GM23338 (cell line): Measurements from ENCODE around the gene LPP. TPM values are rescaled to one million over a fixed set of nuclear protein-coding genes. Genes with fewer than 3 reads are reported as not detected.

Experiments
- CREB1 ChIP-seq: fragments of 250-450 bp; sonication (Bioruptor Pico); IDR thresholded peaks from 2 replicates; pipeline ENCODE4 v1.5.0; 2020; ENCODE audit warnings: low read depth, mild to moderate bottlenecking, moderate library complexity
- POLR2AphosphoS5 ChIP-seq: IDR thresholded peaks from 2 replicates; pipeline ENCODE4 v1.6.1; 2016; ENCODE audit warnings: antibody characterized with exemption, low read depth
- ZNF331 ChIP-seq: fragments of 250-450 bp; sonication (Bioruptor Pico); IDR thresholded peaks from 2 replicates; pipeline ENCODE4 v1.5.0; 2020; ENCODE audit warnings: low read depth, mild to moderate bottlenecking, moderate library complexity
- polyA plus RNA-seq: library from polyadenylated mRNA; unstranded; fragments of >200 nt; fragmentation: Nextera tagmentation; extraction: Ambion mirVana; gene quantifications from 2 replicates; pipeline ENCODE4 v1.2.1, GENCODE V29; 2016
- total RNA-seq: library from RNA; depleted of rRNA; stranded (reverse); fragments of >200 nt; shearing (Covaris generic); gene quantifications from 2 replicates; pipeline ENCODE4 v1.2.3, GENCODE V29; 2014
- TF ChIP-seq, protein P1 (sequence below): fragments of 250-450 bp; sonication (Bioruptor Pico); IDR thresholded peaks from 2 replicates; pipeline ENCODE4 v1.5.0; 2020; ENCODE audit warnings: mild to moderate bottlenecking, moderate library complexity
- TF ChIP-seq, protein P2 (sequence below): IDR thresholded peaks from 2 replicates; pipeline ENCODE4 v1.6.1; 2016; ENCODE audit warnings: antibody characterized with exemption
- TF ChIP-seq, protein P3 (sequence below), 2 experiments: fragments of 200-600 bp in 1 of 2; sonication (generic) in 1 of 2; conservative IDR thresholded peaks; 2 replicates each; pipeline versions ENCODE4 v1.5.1 to v1.6.1; 2016 to 2017; ENCODE audit warnings: antibody characterized with exemption in 2 of 2, low read depth in 2 of 2, mild to moderate bottlenecking in 2 of 2, moderate library complexity in 1 of 2

Gene LPP
- total and polyA plus RNA-seq, 2 experiments from 2014 or later: 23.0 to 35.2 TPM

DNA sequence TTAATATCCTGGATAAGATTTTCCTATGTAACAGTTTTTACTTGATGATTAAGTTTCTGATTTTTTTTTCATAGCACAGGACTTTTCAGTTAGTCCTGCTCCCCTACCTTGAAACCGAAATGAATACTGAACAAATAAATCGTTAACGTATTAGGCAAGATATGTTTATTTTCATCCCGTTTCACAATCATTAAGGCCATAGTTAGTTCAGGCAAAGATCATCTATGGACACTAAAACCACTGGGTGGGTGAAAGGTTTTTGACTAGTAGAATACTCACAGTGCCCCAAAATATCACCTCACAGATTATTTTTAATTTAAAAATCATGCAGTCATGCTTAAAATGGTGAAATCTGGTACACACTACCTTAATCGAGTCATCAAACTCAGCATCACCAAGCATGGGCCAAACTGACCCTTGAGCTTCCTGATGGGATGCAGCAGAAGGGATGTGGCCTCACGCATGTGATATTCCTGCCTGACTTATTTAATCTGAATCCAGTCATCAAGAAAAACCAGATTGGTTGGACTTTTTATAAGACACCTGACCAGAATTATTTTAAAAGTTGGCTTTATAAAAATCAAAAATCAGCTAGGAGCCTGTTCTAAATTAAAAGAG is 365.0 kb downstream of the LPP start (continued):
- TF ChIP-seq, protein P1, sequence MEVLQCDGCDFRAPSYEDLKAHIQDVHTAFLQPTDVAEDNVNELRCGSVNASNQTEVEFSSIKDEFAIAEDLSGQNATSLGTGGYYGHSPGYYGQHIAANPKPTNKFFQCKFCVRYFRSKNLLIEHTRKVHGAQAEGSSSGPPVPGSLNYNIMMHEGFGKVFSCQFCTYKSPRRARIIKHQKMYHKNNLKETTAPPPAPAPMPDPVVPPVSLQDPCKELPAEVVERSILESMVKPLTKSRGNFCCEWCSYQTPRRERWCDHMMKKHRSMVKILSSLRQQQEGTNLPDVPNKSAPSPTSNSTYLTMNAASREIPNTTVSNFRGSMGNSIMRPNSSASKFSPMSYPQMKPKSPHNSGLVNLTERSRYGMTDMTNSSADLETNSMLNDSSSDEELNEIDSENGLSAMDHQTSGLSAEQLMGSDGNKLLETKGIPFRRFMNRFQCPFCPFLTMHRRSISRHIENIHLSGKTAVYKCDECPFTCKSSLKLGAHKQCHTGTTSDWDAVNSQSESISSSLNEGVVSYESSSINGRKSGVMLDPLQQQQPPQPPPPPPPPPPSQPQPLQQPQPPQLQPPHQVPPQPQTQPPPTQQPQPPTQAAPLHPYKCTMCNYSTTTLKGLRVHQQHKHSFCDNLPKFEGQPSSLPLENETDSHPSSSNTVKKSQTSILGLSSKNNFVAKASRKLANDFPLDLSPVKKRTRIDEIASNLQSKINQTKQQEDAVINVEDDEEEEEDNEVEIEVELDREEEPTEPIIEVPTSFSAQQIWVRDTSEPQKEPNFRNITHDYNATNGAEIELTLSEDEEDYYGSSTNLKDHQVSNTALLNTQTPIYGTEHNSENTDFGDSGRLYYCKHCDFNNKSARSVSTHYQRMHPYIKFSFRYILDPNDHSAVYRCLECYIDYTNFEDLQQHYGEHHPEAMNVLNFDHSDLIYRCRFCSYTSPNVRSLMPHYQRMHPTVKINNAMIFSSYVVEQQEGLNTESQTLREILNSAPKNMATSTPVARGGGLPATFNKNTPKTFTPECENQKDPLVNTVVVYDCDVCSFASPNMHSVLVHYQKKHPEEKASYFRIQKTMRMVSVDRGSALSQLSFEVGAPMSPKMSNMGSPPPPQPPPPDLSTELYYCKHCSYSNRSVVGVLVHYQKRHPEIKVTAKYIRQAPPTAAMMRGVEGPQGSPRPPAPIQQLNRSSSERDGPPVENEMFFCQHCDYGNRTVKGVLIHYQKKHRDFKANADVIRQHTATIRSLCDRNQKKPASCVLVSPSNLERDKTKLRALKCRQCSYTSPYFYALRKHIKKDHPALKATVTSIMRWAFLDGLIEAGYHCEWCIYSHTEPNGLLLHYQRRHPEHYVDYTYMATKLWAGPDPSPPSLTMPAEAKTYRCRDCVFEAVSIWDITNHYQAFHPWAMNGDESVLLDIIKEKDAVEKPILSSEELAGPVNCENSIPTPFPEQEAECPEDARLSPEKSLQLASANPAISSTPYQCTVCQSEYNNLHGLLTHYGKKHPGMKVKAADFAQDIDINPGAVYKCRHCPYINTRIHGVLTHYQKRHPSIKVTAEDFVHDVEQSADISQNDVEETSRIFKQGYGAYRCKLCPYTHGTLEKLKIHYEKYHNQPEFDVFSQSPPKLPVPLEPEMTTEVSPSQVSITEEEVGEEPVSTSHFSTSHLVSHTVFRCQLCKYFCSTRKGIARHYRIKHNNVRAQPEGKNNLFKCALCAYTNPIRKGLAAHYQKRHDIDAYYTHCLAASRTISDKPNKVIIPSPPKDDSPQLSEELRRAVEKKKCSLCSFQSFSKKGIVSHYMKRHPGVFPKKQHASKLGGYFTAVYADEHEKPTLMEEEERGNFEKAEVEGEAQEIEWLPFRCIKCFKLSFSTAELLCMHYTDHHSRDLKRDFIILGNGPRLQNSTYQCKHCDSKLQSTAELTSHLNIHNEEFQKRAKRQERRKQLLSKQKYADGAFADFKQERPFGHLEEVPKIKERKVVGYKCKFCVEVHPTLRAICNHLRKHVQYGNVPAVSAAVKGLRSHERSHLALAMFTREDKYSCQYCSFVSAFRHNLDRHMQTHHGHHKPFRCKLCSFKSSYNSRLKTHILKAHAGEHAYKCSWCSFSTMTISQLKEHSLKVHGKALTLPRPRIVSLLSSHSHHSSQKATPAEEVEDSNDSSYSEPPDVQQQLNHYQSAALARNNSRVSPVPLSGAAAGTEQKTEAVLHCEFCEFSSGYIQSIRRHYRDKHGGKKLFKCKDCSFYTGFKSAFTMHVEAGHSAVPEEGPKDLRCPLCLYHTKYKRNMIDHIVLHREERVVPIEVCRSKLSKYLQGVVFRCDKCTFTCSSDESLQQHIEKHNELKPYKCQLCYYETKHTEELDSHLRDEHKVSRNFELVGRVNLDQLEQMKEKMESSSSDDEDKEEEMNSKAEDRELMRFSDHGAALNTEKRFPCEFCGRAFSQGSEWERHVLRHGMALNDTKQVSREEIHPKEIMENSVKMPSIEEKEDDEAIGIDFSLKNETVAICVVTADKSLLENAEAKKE (CRISPR knock-in tag): no peak
- TF ChIP-seq, protein P2, sequence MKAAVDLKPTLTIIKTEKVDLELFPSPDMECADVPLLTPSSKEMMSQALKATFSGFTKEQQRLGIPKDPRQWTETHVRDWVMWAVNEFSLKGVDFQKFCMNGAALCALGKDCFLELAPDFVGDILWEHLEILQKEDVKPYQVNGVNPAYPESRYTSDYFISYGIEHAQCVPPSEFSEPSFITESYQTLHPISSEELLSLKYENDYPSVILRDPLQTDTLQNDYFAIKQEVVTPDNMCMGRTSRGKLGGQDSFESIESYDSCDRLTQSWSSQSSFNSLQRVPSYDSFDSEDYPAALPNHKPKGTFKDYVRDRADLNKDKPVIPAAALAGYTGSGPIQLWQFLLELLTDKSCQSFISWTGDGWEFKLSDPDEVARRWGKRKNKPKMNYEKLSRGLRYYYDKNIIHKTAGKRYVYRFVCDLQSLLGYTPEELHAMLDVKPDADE: no peak
- TF ChIP-seq, protein P3, sequence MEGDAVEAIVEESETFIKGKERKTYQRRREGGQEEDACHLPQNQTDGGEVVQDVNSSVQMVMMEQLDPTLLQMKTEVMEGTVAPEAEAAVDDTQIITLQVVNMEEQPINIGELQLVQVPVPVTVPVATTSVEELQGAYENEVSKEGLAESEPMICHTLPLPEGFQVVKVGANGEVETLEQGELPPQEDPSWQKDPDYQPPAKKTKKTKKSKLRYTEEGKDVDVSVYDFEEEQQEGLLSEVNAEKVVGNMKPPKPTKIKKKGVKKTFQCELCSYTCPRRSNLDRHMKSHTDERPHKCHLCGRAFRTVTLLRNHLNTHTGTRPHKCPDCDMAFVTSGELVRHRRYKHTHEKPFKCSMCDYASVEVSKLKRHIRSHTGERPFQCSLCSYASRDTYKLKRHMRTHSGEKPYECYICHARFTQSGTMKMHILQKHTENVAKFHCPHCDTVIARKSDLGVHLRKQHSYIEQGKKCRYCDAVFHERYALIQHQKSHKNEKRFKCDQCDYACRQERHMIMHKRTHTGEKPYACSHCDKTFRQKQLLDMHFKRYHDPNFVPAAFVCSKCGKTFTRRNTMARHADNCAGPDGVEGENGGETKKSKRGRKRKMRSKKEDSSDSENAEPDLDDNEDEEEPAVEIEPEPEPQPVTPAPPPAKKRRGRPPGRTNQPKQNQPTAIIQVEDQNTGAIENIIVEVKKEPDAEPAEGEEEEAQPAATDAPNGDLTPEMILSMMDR (conservative IDR thresholded peaks at IDR 0.05; ENCODE audit: low read depth in 2 of 2): no peak
- no peak for TF ChIP-seq CREB1 (CRISPR knock-in tag)
- TF ChIP-seq ZNF331: no peak
- TF ChIP-seq POLR2AphosphoS5: no peak
